GM21367 (cell line): ENCODE results near the gene ARL4C.

Source experiments
- ATAC-seq: cut with Tn5 transposase; IDR thresholded peaks from one replicate; pipeline ENCODE4 v1.9.1; 2021; ENCODE audit not compliant: unreplicated experiment

The ARL4C gene

DNA sequence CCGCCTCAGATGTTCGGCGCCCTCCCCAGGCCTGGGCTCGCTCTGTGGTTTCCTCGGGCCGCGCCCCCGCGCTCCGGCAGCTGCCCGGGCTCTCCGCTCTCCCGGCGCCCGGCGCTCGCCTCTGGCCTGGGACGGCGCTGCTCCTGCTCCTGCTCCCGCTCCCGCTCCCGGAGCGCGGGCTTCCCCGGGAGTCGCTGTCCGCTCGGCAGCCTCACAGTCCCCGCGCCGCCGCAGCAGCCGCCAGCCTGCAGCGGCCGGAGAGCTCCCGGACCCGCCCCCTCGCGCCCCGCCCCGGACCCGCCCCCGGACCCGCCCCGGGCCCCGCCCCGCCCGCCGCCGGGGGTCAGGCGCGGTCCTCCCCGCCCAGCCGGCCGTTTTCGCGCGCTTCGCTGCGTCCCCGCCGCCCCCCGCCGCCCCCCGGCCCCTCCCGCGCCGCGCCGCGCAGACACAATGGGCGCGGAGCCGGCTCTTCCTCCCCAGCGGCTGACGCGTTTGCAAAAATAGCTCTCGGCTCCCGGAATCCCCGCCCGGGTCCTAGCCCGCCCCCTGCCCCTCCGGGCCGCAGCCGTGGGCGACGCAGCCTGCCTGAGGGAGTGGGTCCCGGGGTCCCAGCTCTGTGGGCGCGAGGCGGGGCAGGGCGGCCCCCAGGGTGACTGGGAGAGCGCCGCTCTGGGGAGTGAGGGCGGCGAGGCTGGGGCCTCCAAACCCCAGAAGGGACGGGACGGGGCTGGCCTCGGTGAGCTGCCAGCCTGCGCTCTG is at the start of gene ARL4C:
Gene ARL4C, minus strand, starts transcription at position 247 of the 759 bp plus-strand sequence. CDS start 495 bp downstream, outside the sequence.
- peak; percentile 27 for ATAC-seq

- ATAC-seq = no peak
Observed at GRCh38 chr2:234544659-234545611, 48.1 kb upstream of the ARL4C start.

DNA sequence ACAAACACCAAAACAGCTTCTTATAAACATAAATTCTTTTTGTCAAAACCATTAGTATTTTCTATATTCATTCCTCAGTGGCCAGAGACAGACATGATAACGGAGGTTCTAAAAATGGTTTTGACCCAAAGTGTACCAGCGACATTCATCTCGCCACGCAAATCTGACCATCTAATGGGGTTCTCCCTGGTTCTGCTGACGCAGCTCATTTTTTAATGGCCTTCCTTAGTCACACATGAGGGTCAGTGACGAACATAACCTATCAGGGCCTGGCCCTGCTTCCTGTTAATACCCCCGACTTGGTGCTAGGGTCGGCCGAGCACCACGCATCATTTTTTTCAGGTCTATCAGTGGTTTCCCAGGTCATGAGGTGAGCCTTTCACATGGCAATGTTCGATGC is 45.9 kb upstream of the ARL4C start:
- no peak for ATAC-seq

GRCh38 chr2:234537929-234538328 is 41.0 kb upstream of the ARL4C start:
- no peak for ATAC-seq

GRCh38 chr2:234536178-234536965 is 39.5 kb upstream of the ARL4C start:
- ATAC-seq = no peak

- ATAC-seq = no peak
Observed at GRCh38 chr2:234535464-234535863, 38.6 kb upstream of the ARL4C start.

DNA sequence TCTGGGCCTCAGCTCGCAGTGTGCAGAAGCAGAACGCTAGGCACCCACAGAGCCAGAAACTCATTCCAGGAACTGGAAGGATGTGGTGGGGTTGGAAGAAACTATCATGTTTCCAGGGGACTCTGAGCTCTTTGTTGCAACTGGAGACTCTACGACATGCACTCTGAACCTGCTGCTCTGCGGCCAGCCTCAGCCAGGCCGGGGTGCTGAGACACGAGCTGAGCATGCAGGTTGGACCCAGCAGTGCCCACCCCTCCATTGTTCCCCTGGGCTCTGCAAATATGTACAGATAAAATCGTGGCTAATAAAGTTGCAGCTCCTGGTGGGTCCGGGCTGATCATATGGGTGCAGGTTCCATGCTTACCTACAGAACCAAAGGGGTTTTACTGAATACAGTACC is 37.6 kb upstream of the ARL4C start:
- ATAC-seq = no peak

GRCh38 chr2:234533626-234534025 is 36.7 kb upstream of the ARL4C start:
- ATAC-seq = no peak

- ATAC-seq = no peak
Observed at GRCh38 chr2:234528410-234529148, 31.7 kb upstream of the ARL4C start.

DNA sequence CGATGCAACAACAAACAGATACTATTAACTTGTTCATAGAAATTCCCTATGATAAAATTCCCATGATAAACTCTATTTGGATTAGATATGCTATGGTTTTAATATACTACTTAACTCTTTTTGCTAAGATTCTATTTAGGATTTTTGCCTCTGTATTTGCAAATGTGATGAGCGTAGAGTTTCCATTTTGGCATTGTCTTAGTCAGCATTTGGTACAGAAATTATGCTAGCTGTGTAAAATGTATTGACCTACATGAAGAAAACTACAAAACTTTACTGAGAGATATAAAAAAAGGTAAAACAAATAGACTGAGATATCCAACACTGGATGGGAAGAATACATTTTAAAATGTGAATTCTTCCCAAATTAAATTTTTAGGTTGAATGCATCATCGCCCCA is 29.8 kb upstream of the ARL4C start:
- ATAC-seq = no peak

GRCh38 chr2:234521536-234521935 is 24.7 kb upstream of the ARL4C start:
- no peak for ATAC-seq

DNA sequence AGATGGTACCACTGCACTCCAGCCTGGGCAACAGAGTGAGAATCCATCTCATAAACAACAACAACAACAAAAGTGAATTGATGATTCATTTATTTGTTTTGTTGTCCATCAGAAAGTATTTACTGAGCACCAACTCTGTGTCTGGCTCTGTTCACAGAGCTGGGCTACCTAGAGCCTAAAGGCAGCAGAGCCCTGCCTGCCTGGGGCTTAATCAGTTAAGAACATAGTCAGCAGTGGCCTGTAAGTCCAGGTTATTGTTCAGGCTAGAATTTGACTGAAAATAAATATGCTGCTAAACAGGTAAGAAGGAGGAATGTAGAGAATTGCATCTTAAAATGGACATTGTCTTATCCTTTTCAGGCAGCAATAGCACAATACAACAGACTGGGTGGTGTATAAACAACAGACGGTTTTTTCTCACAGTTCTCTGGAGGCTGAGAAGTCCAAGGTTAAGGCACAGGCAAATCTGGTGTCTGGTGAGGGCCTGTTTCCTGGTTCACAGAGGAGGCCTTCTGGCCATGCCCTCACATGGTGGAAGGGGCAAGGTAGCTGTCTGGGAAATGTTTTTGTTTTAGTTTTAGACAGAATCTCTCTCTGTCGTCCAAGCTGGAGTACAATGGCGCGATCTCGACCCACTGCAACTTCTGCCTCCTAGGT is 22.2 kb upstream of the ARL4C start:
- ATAC-seq = no peak

DNA sequence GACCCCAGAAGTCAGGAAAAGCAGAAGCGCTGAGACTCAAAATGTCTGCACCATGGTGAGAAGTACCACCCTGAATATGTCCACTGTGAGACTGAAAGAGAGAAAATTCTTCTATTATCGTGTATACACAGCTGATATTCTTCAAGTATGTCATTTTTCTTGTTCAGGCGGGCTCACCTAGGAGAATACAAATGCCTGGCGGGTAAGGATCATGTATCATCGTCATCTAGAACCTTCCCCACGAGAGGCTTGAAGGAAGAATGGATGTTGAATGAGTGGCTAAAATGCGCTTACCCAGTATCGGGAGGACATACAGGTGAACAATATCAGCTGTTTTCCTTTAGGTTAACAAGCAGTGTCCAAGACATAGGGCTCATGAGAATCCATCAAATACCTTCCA is 21.1 kb upstream of the ARL4C start:
- ATAC-seq = no peak

DNA sequence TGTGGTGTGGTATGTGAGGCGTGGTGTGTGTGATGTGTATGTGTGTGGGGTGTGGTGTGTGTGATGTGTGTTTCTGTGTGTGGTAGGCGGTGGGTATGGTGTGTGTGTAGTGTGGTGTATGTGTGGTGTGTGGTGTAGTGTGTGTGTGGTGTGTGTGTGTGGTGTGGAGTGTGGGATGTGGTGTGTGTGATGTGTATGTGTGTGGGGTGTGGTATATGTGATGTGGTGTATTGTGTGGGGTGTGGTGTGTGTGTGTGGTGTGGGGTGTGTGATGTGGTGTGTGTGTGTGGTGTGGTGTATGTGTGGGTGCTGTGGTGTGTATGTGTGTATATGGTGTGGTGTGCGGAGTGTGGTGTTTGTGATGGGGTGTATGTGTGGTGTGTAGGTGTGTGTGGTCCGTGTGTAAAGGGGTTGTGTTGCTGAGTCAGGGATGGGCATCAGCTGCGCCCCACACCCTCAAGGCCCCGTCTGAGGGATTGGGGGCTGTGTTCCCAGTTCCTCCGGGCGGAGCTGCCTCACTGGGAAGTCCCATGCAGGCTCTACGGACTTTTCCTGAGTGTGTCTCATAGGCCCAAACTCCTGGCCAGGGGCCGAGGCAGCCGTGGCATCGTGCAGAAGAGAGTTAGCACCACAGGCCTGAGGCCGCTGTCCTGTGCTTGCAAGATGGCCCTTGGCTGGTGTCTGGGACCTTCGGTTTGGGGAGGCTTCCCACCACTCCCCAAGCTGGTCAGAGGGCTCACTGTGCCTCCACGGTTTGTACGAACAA is 18.2 kb upstream of the ARL4C start:
- ATAC-seq = no peak

DNA sequence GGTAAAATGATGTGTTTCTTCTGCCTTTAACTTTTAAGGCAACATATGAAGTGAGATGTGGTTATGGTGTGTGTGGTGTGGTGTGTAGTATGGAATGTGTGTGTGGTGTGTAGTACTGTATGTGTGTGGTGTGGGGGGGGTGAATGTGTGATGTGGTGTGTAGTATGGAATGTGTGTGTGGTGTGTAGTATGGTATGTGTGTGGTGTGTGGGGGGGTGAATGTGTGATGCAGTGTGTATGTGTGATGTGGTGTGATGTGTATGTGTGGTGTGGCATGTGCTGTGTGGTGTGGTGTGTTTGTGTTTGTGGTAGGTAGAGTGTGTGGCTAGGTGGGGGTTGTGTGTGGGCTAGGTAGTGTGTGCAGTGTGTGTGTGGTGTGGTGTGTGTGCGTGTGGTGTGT is 17.2 kb upstream of the ARL4C start:
- no peak for ATAC-seq

- ATAC-seq = no peak
Observed at GRCh38 chr2:234512884-234513669, 16.2 kb upstream of the ARL4C start.

DNA sequence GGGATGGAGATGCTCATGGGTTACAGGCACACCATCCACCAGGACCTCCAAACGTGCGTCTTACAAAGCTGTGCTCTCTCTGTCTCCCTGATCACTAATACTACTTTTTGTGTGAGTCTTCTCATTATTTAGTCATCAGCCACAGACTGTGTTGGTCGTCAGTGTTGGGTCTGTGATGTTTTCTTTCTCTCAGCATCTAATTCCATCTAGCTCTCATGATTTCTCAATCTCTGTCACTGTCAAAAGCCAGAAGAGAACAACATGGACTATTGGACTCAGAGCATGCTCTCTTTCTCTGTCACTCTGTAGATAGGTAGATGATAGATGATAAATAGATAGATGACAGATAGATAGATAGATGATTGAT is 6.0 kb upstream of the ARL4C start:
- ATAC-seq = no peak

DNA sequence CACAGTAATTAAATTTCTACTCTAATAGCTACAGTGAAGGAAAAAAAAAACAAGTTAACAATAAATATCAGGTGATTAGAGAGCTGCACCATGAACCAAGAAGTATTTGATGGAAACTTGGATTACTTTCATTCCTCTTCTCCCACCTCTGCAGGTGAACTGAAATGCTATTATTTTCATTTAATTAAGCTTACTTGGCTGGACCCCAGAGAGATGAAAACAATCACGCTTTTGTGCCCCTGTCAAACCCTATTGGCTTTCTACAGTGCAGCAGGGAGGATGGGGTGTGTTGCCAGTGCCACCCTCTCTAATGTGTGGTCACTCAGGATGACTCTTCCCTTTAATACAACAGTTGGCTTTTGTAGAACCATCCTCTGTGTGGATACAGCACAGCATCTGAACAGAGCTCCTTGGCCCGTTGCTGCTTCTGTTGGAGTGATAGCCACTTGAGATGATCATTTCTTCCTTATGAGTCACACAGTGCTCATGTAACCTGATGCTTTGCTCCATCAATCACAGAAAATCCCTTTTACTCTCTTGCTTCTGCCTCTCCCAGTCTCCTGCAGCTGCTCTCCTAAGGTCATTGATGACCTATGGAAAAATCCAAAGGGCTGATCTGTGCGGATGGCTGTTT is 5.5 kb upstream of the ARL4C start:
- ATAC-seq = no peak
